Duodenal mucosa (tissue), 2 donors: ENCODE results near the gene ALK.
"Not testable (repeated sequence)": the region's sequence is repeated elsewhere in the genome, so short reads cannot be mapped to it uniquely, and the experiment has no call there.

ENCODE experiments used
- H3K27ac ChIP-seq: one replicate; pipeline ENCODE4 v1.7.0; 2013; ENCODE audit warnings: low read depth, low read length
- H3K27me3 ChIP-seq, 2 donors: one replicate each; pipeline ENCODE4 v1.7.0; 2013; ENCODE audit warnings: low read length in 2 of 2, control low read depth in 1 of 2; ENCODE audit not compliant: insufficient read depth in 2 of 2, control insufficient read depth in 1 of 2
- H3K36me3 ChIP-seq, 2 donors: one replicate each; pipeline ENCODE4 v1.7.0; 2013; ENCODE audit warnings: low read length in 2 of 2, control low read depth in 1 of 2; ENCODE audit not compliant: insufficient read depth in 2 of 2, control insufficient read depth in 1 of 2
- H3K4me1 ChIP-seq, 2 donors: one replicate each; pipeline ENCODE4 v1.7.0; 2013; ENCODE audit warnings: low read length in 2 of 2, control low read depth in 1 of 2; ENCODE audit not compliant: insufficient read depth in 2 of 2, control insufficient read depth in 1 of 2
- H3K4me3 ChIP-seq, 2 donors: one replicate each; pipeline ENCODE4 v1.7.0; 2013; ENCODE audit warnings: low read length in 2 of 2, low read depth in 1 of 2
- H3K9ac ChIP-seq, 2 donors: one replicate each; pipeline ENCODE4 v1.7.0; 2013; ENCODE audit warnings: low read length in 2 of 2, low read depth in 1 of 2
- H3K9me3 ChIP-seq, 2 donors: one replicate each; pipeline ENCODE4 v1.7.0; 2013; ENCODE audit warnings: low read length in 2 of 2, control low read depth in 1 of 2; ENCODE audit not compliant: control insufficient read depth in 1 of 2

Gene ALK

GRCh38 chr2:29261003-29261402 is 660.4 kb downstream of the ALK start:
- H3K36me3 ChIP-seq: no peaks in the 10 kb centered on the region
- H3K9me3 ChIP-seq: no peaks in the 10 kb centered on the region
- no peak overlapping the region for H3K9ac ChIP-seq
- no peaks in the 10 kb centered on the region for H3K4me1 ChIP-seq
- H3K4me3 ChIP-seq: no peak overlapping the region
- H3K27ac ChIP-seq: no peak overlapping the region
- no peaks in the 10 kb centered on the region for H3K27me3 ChIP-seq

DNA sequence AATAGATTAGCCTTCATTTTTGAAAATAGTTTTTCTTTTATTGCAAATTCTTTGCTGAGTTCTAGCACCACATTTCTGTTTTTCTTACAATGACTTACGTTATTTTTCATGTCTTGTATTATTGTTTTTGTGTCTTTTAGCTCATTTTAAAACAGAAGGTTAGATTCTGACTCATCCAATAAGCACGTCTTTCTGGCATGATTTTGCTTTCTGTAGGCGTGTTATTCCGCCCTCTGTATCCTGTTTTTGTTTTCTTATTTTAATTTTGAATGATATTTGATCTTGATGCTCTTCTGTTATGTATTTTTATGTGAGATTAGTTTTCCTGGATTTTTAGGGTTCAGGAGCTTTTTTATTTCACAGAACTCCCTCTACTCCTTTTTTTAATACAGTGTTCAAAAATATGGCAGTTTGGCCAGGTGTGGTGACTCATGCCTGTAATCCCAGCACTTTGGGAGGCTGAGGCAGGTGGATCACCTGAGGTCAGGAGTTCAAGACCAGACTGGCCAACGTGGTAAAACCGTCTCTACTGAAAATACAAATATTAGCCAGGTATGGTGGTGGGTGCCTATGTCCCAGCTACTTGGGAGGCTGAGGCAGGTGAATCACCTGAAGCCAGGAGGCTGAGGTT is 661.1 kb downstream of the ALK start:
- Histone ChIP-seq H3K36me3 (no peaks in the 10 kb centered on the region), H3K9ac (no peak overlapping the region), H3K9me3 (no peaks in the 10 kb centered on the region), H3K27ac (no peak overlapping the region), H3K4me1 (no peaks in the 10 kb centered on the region), H3K27me3 (no peaks in the 10 kb centered on the region), H3K4me3 (no peak overlapping the region)

- no peak overlapping the region for H3K9ac ChIP-seq
- H3K4me3 ChIP-seq: no peak overlapping the region
- no peak overlapping the region for H3K27ac ChIP-seq
- no peaks in the 10 kb centered on the region for H3K4me1 ChIP-seq
- no peaks in the 10 kb centered on the region for H3K36me3 ChIP-seq
- no peaks in the 10 kb centered on the region for H3K9me3 ChIP-seq
- no peaks in the 10 kb centered on the region for H3K27me3 ChIP-seq
These were observed 662.2 kb downstream of the ALK start for GRCh38 chr2:29259221-29259620.

DNA sequence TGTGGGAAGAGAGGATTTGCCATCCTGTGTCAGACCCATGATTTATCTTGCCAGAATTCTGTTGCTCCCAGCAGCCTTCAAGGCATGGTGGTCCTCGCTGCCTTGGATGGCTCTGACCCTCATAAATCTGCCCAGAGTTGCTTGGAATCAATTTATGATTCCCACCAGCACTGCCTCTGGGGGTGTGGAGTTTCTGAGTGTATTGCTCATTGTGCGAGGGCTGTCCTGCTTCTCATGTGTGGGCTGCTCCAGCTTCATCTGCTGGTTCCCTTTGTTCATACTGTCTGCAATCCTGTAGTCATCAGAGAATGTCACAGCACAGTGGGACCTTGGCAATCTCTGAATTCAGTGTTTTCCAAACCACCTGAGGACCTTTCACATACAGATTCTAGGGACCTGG is 666.4 kb downstream of the ALK start:
- no peak overlapping the region for H3K9ac ChIP-seq
- H3K9me3 ChIP-seq: no peaks in the 10 kb centered on the region
- no peak overlapping the region for H3K4me3 ChIP-seq
- no peaks in the 10 kb centered on the region for H3K36me3 ChIP-seq
- H3K27ac ChIP-seq: no peak overlapping the region
- no peaks in the 10 kb centered on the region for H3K27me3 ChIP-seq
- no peaks in the 10 kb centered on the region for H3K4me1 ChIP-seq

- not testable (repeated sequence) for H3K4me1 ChIP-seq
These were observed 667.7 kb downstream of the ALK start for GRCh38 chr2:29253495-29254275.

DNA sequence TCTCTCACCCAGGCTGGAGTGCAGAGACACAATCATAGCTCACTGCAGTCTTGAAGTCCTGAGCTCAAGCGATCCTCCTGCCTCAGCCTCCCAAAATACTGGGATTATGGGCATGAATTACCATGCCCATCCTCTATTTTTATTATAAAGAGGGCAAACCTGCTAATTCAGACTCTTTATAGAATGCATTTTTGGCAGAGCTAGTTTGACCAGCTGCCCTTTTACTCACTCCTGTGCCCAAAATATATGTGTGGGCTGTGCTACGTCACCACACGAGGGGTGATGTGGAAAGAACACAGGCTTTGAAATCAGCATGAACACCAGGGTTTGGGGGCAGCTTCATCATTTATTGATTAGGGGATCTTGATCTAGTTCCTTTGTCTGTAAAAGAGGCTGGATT is 668.4 kb downstream of the ALK start:
- no peaks in the 10 kb centered on the region for H3K4me1 ChIP-seq
- H3K4me3 ChIP-seq: no peak overlapping the region
- no peaks in the 10 kb centered on the region for H3K36me3 ChIP-seq
- no peaks in the 10 kb centered on the region for H3K27me3 ChIP-seq
- no peak overlapping the region for H3K9ac ChIP-seq
- no peak overlapping the region for H3K27ac ChIP-seq
- H3K9me3 ChIP-seq: no peaks in the 10 kb centered on the region

More at GRCh38 chr2:29253495-29254275, 667.7 kb downstream of the ALK start:
- not testable (repeated sequence) for H3K27me3 ChIP-seq, H3K36me3 ChIP-seq, H3K27ac ChIP-seq, H3K4me3 ChIP-seq, H3K9me3 ChIP-seq, H3K9ac ChIP-seq

- Histone ChIP-seq H3K9ac (no peak overlapping the region), H3K4me1 (no peaks in the 10 kb centered on the region), H3K4me3 (no peak overlapping the region), H3K9me3 (no peaks in the 10 kb centered on the region), H3K36me3 (no peaks in the 10 kb centered on the region), H3K27me3 (no peaks in the 10 kb centered on the region), H3K27ac (no peak overlapping the region)
These were observed 670.0 kb downstream of the ALK start for GRCh38 chr2:29251406-29251805.

GRCh38 chr2:29250977-29251376 is 670.4 kb downstream of the ALK start:
- H3K27ac ChIP-seq: no peak overlapping the region

DNA sequence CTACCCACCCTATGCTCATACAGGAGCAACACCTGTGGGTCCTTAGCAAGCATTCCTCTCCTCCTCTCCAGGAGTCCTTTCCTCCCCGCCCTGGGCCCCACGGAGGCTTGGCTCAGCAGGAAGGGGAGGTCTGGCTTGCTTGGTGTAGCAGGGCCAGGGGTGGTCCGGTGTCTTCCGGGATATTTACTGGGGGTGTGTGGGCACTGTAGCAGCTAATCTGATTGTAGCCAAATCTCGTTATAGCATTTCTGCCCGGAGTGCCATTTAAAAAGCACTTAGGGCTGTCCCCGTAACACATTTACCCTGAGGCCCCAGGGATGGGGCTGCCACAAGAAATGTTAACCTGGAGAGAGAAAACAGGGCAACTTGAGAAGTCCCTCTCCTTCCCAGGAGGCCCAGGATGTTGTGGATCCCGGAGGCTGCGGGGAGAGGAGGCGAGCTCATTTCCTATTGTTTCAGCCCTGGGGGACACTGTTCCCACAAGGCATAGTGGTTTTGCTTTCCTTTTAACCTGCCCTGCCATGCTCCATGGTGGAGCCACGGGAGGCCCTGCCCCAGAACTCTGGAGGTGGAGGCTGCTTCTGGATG is 671.6 kb downstream of the ALK start:
- no peaks in the 10 kb centered on the region for H3K9me3 ChIP-seq
- no peak overlapping the region for H3K4me3 ChIP-seq
- H3K9ac ChIP-seq: no peak overlapping the region
- H3K27me3 ChIP-seq: no peaks in the 10 kb centered on the region
- no peaks in the 10 kb centered on the region for H3K36me3 ChIP-seq
- no peaks in the 10 kb centered on the region for H3K4me1 ChIP-seq
- no peak overlapping the region for H3K27ac ChIP-seq

More at GRCh38 chr2:29250977-29251376, 670.4 kb downstream of the ALK start:
- Histone ChIP-seq H3K36me3 (no peaks in the 10 kb centered on the region), H3K4me1 (no peaks in the 10 kb centered on the region), H3K9me3 (no peaks in the 10 kb centered on the region), H3K9ac (no peak overlapping the region), H3K27me3 (no peaks in the 10 kb centered on the region), H3K4me3 (no peak overlapping the region)

DNA sequence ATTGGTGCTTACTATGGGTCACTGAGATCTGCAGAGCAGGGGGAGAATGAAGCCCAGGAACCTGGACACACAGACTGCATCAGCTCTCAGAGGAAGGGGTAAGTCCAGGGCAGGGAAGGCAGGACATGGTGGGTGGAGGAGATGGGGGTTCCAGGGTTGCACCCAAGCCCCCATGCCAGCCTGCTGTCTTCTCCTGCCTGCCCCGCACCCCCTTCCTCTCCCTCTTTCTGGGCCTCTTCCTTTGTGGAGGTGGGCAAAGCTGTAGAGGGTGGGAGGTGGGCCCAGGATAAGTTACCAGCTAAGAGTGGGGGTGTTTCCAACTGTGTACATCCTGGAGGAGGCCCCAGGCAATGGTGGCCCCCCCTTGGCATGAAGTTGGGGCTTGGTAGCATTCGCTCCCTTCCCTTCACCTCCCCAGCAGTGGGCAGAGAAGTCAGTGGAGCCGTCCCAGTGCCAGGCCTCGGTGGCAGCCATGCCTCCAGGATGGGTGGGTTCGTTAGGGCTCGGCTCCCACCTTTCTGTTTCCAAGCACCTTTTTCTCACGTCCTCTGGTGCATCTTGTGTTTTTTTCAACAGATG is 674.0 kb downstream of the ALK start:
- H3K27me3 ChIP-seq: no peaks in the 10 kb centered on the region
- H3K36me3 ChIP-seq: no peaks in the 10 kb centered on the region
- H3K4me3 ChIP-seq: no peak overlapping the region
- no peaks in the 10 kb centered on the region for H3K4me1 ChIP-seq
- no peaks in the 10 kb centered on the region for H3K9me3 ChIP-seq
- no peak overlapping the region for H3K27ac ChIP-seq
- H3K9ac ChIP-seq: no peak overlapping the region
